Activated CD8-positive, alpha-beta memory T cell treated with anti-CD3 and anti-CD28 coated beads for 36 hours (primary cell): ENCODE measurements around the gene ARHGAP22. TPM values are rescaled to one million over a fixed set of nuclear protein-coding genes. Genes with fewer than 3 reads are reported as not detected.

ENCODE experiments used
- CTCF ChIA-PET: fragments of 350-600 bp; sonication (Branson Sonifier 250); formaldehyde crosslinking; loops from one replicate; lab custom pipeline; 2021; ENCODE audit warnings: antibody characterized with exemption; lab: Charles Lee
- POLR2A ChIA-PET: fragments of 350-600 bp; sonication (Branson Sonifier 250); formaldehyde crosslinking; loops from one replicate; lab custom pipeline; 2021; ENCODE audit warnings: antibody characterized with exemption; lab: Charles Lee
- total RNA-seq, 2 experiments: library from RNA; stranded (reverse); gene quantifications; one replicate each; pipeline ENCODE4 v1.2.3, GENCODE V29; 2021

ARHGAP22 gene
- total RNA-seq, 2 experiments from 2014 or later = not detected

GRCh38 chr10:48543182-48543844, 61.6 kb downstream of the ARHGAP22 start:
- CTCF ChIA-PET = no interaction called here
- POLR2A ChIA-PET = no interaction called here

- POLR2A ChIA-PET = no interaction called here
- CTCF ChIA-PET = no interaction called here
Measured at GRCh38 chr10:48542471-48543181, 62.2 kb downstream of the ARHGAP22 start.

GRCh38 chr10:48541144-48541795, 63.6 kb downstream of the ARHGAP22 start:
- ChIA-PET POLR2A (no interaction called here), CTCF (no interaction called here)

- POLR2A ChIA-PET = no interaction called here
- CTCF ChIA-PET = no interaction called here
Measured at GRCh38 chr10:48538611-48539010, 66.3 kb downstream of the ARHGAP22 start.

GRCh38 chr10:48536916-48537890, 67.7 kb downstream of the ARHGAP22 start:
- ChIA-PET CTCF (no interaction called here), POLR2A (no interaction called here)

- CTCF ChIA-PET = no interaction called here
- POLR2A ChIA-PET = no interaction called here
Measured at GRCh38 chr10:48536156-48536500, 68.7 kb downstream of the ARHGAP22 start.

- ChIA-PET CTCF (no interaction called here), POLR2A (no interaction called here)
Measured at GRCh38 chr10:48535416-48536155, 69.3 kb downstream of the ARHGAP22 start.

GRCh38 chr10:48533951-48534720, 70.7 kb downstream of the ARHGAP22 start:
- POLR2A ChIA-PET = no interaction called here
- CTCF ChIA-PET = interaction anchor here (0.7 kb wide), 1 partner anchor 17 kb away, joined by 3 read pairs; no protein-coding TSS in a partner anchor

- ChIA-PET POLR2A (no interaction called here), CTCF (interaction anchor here (0.7 kb wide), 1 partner anchor 18 kb away, joined by 3 read pairs; no protein-coding TSS in a partner anchor)
Measured at GRCh38 chr10:48533540-48533939, 71.3 kb downstream of the ARHGAP22 start.

- POLR2A ChIA-PET = no interaction called here
- CTCF ChIA-PET = no interaction called here
Measured at GRCh38 chr10:48531486-48531885, 73.4 kb downstream of the ARHGAP22 start.

- CTCF ChIA-PET = no interaction called here
- POLR2A ChIA-PET = no interaction called here
Measured at GRCh38 chr10:48529331-48529730, 75.5 kb downstream of the ARHGAP22 start.

GRCh38 chr10:48527756-48528155, 77.1 kb downstream of the ARHGAP22 start:
- POLR2A ChIA-PET = no interaction called here
- CTCF ChIA-PET = interaction anchor here (1.0 kb wide), 1 partner anchor 129 kb away, joined by 3 read pairs; no protein-coding TSS in a partner anchor

- POLR2A ChIA-PET = no interaction called here
- CTCF ChIA-PET = no interaction called here
Measured at GRCh38 chr10:48526846-48527505, 77.9 kb downstream of the ARHGAP22 start.

- ChIA-PET CTCF (no interaction called here), POLR2A (no interaction called here)
Measured at GRCh38 chr10:48526011-48526821, 78.7 kb downstream of the ARHGAP22 start.

GRCh38 chr10:48525113-48525512, 79.8 kb downstream of the ARHGAP22 start:
- ChIA-PET POLR2A (no interaction called here), CTCF (no interaction called here)

- POLR2A ChIA-PET = no interaction called here
- CTCF ChIA-PET = no interaction called here
Measured at GRCh38 chr10:48523820-48524758, 80.8 kb downstream of the ARHGAP22 start.
